HPDE6-E6E7 (cell line): ENCODE measurements around the gene LRP11.
A peak's percentile ranks its signal among the peaks of the same experiment; 100 is the strongest.
"Not testable (repeated sequence)": the region's sequence is repeated elsewhere in the genome, so short reads cannot be mapped to it uniquely, and the experiment has no call there.

Source experiments
- DNase-seq: peaks from one replicate; pipeline ENCODE4 v3.0.0; 2011; ENCODE audit warnings: missing footprints; ENCODE audit errors: extremely low spot score

LRP11 gene

DNA sequence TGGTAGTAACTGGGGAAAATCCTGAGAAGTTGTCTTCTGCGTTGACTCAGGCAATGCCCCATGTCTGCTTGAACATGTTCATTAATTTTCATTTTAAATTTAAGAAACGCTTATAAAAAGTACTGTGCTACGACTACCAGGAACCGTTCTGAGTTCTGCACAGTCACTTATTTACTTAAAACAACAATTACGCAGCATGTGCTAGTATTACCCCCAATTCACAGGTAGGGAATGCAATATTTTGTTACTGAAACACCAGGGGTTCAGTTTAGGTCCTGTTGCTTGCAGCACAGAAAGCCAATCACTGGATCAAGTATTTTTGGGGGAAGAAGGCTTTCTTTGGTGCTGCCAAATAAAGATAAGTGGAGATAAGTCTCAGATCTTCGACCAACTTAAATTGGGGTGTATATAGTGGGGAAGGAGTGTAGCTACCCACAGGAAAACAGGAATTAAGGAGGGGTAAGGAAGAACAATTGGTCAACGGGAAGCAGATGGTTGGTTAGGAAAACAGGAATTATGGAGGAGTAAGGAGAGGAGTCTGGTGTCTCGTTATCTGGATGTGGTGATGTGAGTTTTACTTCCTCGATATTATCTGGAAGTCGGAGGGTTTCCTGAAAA, 5.2 kb upstream of the LRP11 start:
- DNase-seq = no peak

DNA sequence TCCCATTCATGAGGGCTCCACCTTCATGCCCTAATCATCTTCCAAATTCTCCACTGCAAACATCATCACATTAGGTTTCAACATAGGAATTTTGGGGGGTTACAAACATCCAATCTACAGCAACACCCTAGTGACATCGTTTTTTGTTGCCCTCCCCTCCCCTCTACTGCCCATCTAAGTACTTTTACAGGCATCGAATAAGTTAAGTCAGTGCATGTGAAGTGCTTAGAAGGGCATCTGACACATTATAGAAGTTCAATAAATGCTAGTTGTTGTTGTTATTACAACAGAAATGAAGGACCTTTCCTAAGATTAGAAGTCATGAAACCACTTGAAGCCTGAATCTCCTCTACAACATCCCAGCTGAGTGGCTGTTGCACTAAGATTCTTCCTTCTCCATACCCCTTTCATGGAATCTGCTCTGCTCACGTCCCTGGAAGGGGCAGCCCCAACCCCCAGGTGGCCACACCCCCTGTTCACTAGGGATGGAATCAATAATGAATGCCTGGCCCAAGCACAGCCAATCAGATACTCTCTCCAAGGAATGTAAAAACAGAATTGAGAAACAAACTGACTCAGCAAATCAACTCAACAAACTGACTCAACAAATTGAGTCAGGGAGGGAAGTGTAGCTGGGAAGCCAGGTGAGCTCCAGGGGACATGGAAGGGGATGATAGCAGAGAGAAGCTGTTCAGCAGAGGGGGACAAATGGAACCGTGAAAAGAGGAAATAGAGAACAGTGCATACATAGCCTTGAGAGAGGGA, 3.9 kb upstream of the LRP11 start:
- no peak for DNase-seq

DNA sequence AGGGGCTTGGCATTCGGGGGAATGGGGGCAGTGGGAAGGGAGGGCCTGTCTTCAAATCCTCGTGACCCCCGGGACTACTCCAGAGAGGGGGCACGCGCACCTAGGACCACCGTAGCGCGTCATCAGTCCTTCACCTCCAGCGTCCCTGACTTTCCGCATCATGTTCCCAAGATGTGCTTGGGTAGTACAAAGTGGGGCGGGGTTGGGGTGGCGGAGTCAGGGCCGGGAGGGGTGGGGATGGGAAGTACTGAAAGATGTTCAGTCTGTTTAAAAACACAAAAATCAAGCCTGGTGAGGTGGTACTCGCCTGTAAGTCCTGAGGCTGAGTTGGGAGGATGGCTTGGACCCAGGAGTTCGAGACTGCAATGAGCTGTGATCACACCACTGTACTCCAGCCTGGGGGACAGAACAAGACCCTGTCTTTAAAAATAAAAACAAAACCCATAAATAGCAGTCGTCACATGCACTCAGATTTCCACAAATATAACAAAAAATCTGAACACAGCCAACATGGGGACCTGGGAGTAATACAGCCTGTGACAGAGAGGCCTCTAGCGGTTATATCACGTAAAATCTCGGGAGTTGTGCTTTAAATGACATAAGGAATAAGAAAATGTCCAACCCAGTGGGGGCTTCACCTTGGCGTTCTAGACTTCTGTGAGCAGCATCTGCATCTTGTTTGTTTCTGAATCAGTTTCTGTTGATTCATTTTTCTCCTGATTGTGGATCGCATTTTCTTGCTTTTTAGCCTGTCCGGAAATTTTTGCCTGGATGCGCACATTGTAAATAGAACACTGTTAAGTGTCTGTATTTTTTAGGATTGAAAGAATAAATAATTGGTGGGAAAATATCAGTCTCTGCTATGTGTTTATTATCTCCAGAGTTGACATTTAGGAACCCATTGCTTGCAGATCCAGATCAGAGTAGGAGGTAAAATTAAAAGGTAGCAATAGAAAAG, 698 bp upstream of the LRP11 start:
- DNase-seq = no peak

DNA sequence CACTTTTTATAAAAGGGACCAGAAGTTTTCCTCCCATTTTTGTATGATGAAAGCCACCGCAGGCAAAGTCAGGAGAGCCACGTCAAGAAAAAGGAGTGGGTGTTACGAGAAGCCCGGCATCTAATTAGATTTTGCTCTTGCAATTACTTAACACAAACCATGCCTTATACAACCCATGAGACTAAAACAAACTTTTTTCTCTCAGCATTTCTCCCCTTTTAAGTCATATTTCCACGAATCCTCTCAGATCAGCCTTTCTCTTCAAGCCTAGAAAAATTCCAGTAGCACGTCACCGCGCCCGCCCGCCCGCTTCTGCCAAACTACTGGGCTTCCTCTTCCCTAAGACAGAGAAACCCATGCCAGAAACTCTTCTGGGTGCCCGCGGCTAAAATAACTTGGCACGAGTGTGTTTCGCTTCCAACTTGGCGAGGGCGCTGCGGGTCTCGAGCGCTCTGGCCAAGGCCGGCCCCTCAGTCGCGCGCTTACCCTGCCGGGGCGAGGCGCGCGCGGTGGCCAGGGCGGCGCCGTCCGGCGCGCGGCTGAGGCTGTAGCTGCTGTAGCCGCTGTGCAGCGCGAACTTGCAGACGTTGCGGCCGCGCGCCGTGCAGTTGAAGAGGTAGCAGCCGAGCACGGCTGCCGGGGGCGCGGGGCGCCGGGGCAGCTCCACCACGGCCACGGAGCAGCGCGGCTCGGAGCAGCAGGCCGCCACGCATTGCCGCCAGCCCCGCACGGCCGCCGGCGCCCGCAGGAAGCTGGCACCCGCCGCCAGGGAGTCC, 1.0 kb downstream of the LRP11 start:
- no peak for DNase-seq

DNA sequence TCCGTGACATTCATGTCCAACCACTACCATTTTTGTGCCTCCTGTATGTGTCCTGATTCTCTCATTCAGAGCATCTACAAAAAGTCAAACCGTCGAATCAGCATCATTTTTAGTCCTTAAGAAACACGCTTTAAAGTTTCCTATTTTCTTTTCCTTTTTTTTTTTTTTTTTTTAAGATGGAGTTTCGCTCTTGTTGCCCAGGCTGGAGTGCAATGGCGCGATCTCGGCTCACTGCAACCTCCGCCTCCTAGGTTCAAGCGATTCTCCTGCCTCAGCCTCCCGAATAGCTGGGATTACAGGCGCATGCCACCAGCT, 1.8 kb downstream of the LRP11 start:
- not testable (repeated sequence) for DNase-seq

DNA sequence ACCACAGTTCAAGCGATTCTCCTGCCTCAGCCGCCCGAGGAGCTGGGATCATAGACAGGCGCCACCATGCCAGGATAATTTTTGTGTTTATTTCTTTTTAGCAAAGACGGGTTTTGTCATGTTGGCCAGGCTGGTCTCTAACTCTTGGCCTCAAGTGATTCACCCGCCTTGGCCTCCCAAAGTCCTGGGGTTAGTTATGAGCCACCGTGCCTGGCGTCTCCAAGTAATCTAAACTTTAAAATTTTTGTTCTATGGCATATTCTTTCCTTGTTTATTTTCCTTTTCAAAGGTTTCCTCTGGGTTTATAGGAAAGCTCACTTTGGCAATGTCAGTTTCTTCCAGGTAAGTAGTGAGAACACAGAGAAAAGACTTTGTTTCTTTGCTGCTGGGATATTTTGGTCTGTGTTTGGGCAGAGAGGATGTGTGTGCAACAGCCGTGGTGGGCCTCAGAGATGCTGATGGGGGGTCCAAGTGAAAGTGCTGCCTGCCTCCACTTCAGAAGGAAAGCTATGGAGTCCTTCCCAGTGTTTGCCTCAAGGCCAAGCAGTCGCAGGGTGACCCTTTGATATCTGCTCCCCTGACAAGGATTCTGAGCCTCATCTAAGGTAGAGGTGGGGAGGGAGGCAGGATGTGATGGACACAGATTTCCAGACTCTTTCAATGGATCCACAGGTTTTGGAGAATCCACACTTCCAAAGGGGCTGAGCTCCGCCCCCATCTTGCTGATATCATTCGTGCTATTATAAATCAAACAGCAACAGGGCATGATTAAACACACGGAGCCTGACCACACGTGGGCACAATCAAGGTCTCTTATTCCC, 2.3 kb downstream of the LRP11 start:
- DNase-seq = no peak

DNA sequence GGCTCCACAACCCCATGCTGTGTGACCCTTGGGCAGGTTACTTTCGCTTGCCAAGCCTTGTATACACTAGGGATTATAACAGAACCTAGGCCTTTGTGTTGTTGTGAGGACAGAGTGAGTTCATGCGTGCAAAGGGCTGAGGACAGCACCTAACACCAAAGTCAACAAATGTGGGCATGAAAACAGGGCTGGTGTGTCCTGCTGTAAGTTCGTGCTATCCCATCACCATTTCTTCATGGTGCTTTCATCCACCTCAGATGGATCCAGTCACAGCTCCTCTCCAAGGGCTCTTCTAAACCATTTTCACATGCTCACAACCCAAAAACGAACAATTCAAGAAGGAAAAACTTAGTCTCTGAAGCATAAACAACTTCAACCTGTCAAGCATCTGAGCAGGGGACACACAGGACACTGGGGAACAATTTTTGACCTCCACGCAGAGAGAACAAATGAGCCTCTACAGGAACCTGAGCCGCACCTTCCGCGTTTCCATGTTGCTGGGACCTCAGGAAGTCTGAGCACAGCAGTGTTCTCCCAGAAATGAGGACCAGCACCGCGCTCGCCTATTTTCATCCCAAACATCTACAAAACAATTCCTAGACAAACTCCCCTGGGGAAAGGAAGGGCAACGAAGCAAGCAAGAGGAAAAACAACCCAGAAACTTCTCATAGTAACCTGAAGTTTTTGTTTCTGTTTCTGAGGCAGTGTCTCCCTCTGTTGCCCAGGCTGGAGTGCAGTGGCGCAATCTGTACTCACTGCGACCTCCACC, 3.1 kb downstream of the LRP11 start:
- no peak for DNase-seq

DNA sequence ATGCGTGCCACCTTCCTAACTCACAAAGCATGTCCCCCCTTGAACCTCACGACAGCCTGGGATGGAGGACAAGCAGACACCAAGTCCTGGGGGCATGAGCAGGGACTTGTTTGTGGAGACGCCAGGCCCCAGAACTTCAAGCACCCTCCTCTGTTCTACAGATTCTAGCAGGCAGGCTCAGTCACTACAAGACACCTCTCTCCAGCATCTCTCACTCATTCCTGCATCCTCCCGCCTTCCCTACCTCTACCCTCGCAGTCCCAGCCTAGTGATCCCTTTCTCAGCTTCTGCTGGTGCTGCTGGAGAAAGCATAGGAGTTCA, 3.7 kb downstream of the LRP11 start:
- DNase-seq = no peak

DNA sequence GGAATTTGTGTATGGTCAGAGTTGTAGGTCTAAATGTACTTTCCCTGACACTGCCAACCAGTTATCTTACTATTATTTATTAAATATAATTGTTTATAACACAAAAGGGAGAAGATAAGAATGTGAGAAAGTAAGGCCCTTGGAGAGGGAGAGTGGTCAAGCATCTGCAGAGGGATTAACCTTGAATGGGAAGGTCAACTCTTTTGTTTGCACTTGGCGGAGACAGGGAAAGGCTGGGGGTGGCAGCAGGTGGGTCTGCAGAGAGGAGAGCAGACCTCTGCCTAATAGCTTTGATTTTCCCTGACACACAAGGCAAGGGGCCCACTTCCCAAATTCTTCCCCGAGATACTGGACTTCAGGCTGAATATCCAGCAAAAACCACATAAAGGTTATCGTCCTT, 4.2 kb downstream of the LRP11 start:
- DNase-seq = no peak

DNA sequence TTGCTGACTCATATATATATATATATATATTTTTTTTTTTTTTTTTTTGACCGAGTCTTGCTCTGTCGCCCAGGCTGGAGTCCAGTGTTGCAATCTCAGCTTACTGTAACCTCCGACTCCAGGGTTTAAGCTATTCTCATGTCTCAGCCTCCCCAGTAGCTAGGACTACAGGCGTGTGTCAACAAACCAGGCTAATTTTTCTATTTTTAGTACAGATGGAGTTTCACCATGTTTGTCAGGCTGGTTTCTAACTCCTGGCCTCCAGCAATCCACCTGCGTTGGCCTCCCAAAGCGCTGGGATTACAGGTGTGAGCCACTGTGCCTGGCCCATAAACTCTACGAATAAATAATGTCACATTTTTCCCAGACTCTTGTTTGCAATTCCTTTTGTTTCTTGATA, 4.8 kb downstream of the LRP11 start:
- no peak for DNase-seq

DNA sequence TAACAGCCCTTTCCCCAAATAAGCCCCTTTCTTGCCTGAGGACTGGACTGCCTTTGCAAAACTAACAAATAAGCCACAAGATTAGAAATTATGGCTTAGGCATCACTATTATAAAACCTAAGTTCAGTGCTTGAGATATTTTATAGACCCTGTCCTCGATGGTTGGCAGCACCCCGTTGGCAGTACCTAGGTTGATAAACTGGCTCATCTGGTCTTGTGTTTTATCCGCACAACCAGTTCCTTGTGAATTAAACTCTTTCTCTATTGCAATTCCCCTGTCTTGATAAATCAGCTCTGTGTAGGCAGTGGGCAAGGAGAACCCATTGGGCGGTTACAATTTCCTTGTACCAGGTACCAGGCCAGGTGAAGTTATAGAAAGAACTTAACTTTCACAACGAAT, 6.6 kb downstream of the LRP11 start:
- no peak for DNase-seq

DNA sequence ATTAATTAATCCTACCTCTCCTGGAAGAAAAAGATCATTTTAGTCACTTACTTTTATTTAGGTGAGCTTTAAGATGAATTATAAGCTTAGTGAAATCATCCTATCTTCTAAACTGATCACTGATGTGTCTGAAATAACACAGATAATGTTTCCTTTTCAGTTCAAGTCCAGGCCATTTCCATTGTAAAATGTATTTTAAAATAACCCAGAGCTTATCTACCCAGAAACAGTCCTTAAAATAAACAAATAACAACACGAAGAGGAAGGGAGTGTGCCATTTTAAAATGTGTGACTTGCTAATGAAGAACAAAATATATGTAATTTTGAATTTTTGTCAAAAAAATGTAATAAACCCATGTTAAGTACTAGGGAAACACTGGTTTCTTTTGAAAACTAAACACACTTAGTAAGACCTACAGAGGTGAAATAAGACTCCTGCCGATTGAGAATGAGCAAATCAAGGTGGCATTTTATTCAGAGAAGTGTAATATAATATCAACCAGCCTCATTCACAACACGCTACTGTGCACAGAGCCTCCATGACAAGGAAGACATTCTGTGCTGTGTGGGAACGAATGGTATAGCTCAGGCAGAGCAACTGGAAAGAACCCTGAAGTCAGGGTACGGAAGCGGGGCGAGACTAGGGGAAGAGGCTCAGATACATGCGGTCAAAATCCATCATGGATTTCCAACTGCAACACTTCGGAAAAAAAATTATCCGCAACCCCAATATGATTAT, 7.7 kb downstream of the LRP11 start:
- no peak for DNase-seq

DNA sequence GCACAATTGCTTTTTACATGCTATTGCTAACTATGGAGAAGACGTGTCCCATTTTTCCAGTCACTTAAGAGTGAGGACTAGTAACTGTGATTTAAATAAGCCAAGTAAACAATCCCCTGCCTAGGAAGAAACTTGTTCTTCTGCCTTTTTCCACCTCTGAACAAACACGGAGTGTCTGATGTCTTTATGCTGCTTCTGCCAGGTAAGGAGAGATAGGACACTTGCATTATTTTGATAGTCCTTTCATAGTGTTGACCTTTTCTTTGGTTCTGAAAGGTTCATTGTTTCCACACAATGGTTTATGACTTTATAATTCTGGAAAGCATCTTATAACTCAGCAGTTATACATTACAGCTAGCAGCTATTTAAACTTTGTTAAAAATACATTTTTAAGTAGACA, 8.4 kb downstream of the LRP11 start:
- no peak for DNase-seq

DNA sequence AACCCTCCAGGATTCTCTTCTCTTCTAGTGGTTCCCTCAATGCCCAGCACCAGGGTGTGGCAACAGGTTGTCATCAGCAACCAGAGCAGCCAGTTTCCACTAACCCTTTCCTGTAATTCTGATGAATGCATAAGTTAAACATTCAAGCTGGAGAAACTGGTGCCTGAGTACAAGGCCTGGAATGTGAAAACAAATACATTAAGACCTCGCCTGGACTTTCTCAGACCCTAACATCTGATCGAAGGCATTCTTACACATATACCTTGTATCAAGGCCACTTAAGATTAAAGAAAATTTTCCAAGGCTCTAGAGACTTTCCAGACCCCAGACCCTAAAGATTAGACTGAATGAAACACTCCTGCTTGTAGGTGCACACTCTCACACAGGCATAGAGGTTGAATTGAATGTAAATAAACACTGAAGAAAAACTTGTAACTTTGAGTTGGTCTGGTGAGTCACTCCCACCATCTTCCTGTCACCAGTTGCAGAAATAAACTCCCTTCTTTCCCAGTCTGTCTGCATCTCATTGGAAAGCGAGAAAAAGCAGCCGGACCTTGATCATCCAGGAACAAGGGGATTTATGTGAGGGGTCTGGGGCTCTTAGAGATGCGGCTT, 9.0 kb downstream of the LRP11 start:
- DNase-seq = peak; percentile 62

DNA sequence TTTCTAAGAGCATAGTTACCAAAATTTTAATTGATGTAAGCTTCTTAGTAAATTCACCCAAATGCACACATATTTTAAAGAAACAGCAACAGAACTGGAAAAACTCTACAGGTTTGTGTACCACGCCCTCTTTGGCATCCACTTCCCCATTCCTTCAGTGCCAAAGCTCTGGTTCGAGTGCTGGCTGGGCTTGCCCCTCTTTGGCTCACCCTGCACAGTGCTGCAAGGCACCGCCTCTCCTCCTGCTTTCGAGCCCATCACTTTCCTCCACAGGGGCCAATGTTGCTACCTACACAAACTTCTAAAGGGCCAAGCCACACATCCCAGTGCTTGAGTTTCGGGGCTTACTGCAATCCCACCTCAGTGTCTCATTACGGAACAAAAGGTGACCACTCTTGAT, 9.6 kb downstream of the LRP11 start:
- no peak for DNase-seq

DNA sequence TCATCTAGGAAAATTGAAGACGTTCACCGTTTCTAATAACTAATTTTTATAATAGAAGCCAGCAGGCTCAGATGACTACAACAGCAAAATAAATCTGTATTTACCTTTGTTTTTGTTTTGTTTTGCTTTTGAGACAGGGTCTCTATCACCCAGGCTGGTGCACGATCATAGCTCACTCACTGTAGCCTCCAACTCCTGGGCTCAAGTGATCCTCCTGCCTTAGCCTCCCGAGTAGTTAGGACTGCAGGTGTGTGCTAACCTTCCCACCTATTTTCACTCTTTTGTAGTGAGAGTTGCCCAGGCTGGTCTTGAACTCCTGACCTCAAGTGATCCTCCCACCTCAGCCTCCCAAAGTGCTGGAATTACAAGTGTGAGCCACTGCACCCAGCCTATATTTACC, 10.1 kb downstream of the LRP11 start:
- not testable (repeated sequence) for DNase-seq

DNA sequence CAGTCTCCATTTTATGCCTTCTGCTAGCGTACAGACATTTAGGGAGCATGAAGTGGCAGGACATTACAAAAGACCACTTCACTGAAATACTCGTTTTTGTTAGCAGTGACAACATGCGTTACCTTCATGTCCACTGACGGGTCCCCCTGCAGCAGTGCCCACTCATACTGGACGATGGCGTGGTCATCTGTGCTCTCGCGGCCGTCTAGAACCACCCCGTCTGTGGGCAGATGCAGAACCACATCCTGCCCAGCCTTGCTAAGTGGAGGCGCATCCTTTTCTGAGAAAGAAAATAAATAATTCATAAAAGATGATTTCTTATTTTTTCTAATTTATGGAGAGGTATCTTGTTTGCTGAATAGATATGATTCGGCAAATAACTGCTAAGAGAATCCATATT, 11.3 kb downstream of the LRP11 start:
- DNase-seq = no peak

DNA sequence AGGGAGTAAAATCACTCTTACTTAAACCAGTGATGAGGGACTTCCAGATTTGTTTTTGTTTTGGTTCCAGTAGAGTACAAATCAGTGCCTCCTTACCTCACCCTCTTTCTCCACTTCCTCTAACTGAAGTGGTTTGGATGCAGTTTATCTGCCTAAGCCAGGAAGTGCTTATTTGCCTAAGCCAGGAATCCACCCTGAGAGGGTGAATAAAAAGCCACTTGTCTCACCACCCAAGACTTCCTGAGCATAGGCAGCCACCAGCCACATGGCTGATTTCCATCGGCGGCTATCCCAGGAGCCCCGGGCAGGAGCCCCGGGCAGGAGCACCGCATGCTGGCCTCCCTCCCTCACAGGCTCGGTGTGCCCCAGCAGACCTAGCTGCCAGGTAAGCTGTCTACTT, 12.0 kb downstream of the LRP11 start:
- DNase-seq = no peak

DNA sequence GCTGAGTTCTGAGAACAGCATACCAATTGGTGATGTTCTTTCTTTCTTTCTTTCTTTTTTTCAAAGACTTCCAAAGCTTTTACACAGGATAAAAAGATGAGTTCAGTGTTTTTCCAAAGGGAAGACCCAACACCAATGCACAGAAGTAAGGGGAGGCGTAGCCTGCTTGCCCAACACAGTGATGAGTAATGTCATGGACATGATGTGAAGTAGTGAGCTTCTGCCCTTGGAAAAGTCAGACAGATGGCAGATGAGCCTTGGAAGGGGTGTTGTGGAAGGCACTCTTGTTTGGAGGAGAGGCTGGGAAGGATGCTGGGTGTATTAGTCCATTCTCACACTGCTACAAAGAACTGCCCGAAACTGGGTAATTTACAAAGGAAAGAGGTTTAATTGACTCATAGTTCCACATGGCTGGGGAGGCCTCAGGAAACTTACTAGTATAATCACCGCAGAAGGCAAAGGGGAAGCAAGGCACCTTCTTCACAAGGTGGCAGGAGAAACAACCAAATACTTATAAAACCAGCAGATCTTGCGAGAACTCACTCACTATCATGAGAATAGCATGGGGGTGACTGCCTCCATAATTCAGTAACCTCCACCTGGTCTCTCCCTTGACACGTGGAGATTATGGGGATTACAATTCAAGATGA, 12.6 kb downstream of the LRP11 start:
- no peak for DNase-seq
